Panc1 (cell line): ENCODE results near the gene INPP4B.

ENCODE experiments used
- CTCF ChIP-seq: fragments of 450-650 bp; IDR thresholded peaks from 2 replicates; pipeline ENCODE4 v1.5.1; 2017; ENCODE audit warnings: mild to moderate bottlenecking
- SIN3A ChIP-seq: IDR thresholded peaks from 2 replicates; pipeline ENCODE4 v1.6.1; 2012; ENCODE audit warnings: low read depth, mild to moderate bottlenecking, low read length, moderate library complexity, borderline replicate concordance; ENCODE audit not compliant: insufficient read depth

GRCh38 chr4:142607976-142608375 is 238.1 kb downstream of the INPP4B start:
- no peak for TF ChIP-seq CTCF
- no peak for TF ChIP-seq SIN3A
